Cortex of kidney (tissue), 1 donor: Measurements from ENCODE around the gene TMA7B.

Source experiments
- DNase-seq: peaks from one replicate; lab custom pipeline; 2025; lab: John Stamatoyannopoulos, UW

The TMA7B gene

GRCh38 chr22:39959640-39960447 is at the start of gene TMA7B:
TSS of gene TMA7B (plus strand) at chr22:39960397. CDS start at chr22:39964375, 3,978 bp downstream.
- DNase-seq: no peak

- no peak for DNase-seq
These were observed 49.2 kb upstream of the TMA7B start for GRCh38 chr22:39910876-39911613.

GRCh38 chr22:39913321-39913720 is 46.9 kb upstream of the TMA7B start:
- DNase-seq: no peak

GRCh38 chr22:39913886-39914285 is 46.3 kb upstream of the TMA7B start:
- no peak for DNase-seq

- no peak for DNase-seq
These were observed 45.6 kb upstream of the TMA7B start for GRCh38 chr22:39914584-39914983.

- no peak for DNase-seq
These were observed 44.9 kb upstream of the TMA7B start for GRCh38 chr22:39915295-39915726.

- DNase-seq: no peak
These were observed 43.7 kb upstream of the TMA7B start for GRCh38 chr22:39916496-39916895.

- no peak for DNase-seq
These were observed 43.0 kb upstream of the TMA7B start for GRCh38 chr22:39917197-39917643.

- no peak for DNase-seq
These were observed 42.3 kb upstream of the TMA7B start for GRCh38 chr22:39917776-39918495.

- no peak for DNase-seq
These were observed 40.0 kb upstream of the TMA7B start for GRCh38 chr22:39920134-39920743.

- no peak for DNase-seq
These were observed 36.5 kb upstream of the TMA7B start for GRCh38 chr22:39923696-39924095.

- DNase-seq: no peak
These were observed 35.9 kb upstream of the TMA7B start for GRCh38 chr22:39924286-39924685.

GRCh38 chr22:39925273-39925672 is 34.9 kb upstream of the TMA7B start:
- DNase-seq: no peak

- no peak for DNase-seq
These were observed 34.1 kb upstream of the TMA7B start for GRCh38 chr22:39925909-39926679.

GRCh38 chr22:39926753-39927152 is 33.4 kb upstream of the TMA7B start:
- no peak for DNase-seq

GRCh38 chr22:39927544-39927943 is 32.7 kb upstream of the TMA7B start:
- DNase-seq: no peak

- DNase-seq: no peak
These were observed 31.4 kb upstream of the TMA7B start for GRCh38 chr22:39928536-39929520.

- no peak for DNase-seq
These were observed 28.9 kb upstream of the TMA7B start for GRCh38 chr22:39931251-39931650.

GRCh38 chr22:39932166-39932565 is 28.0 kb upstream of the TMA7B start:
- no peak for DNase-seq
